Measurements from ENCODE around the gene BHLHE23. TPM values are rescaled to one million over a fixed set of nuclear protein-coding genes. Genes with fewer than 3 reads are reported as not detected.

The BHLHE23 gene
- total RNA-seq, 2 experiments from 2014 or later = not detected

DNA sequence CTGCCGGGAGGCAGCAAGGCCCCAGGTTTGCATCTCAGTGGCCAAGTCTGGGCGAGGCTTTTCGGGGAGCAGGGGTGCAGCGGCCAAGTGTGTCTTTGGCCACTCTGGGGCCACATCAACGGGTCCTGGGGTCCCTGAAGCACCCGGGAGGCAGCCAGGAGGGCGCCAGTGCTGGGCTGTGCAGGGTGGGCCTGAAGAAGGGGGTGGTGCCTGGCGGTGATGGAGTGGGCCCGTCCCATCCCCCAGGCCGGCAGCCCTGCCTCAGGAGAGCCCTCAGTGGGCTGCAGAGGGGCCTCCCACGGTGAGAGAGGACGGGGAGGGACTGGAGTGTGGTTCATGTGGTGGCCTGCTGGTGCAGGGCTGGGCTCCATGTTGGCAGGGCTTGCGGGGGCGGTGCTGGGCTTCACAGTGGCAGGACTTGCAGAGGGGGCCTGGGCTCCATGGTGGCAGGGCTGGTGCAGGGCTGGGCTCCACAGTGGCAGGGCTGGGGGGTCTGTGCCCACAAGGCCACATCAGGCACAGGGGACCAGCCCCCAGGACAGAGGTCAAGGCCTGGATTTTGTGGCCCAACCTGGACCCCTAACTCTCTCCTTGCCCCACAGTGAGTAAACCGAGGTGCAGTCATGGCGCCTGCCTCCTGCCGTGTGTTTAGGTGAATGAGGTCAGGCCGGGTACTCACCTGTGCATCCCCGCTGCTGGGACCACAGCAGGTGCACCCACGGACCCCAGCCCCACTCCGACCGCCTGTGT, 10.5 kb upstream of the BHLHE23 start:
- no peak for DNase-seq (ENCODE audit: low spot score)
- no peaks in the 10 kb centered on the region for H3K4me1 ChIP-seq (ENCODE audit: insufficient read depth, low read length, poor library complexity, severe bottlenecking)
- H3K36me3 ChIP-seq (ENCODE audit: insufficient read depth, low read length) = no peaks in the 10 kb centered on the region
- H3K4me3 ChIP-seq (ENCODE audit: low read depth, low read length, poor library complexity, severe bottlenecking) = no peak overlapping the region
- no peak overlapping the region for H2AFZ ChIP-seq (ENCODE audit: low read length)
- intact Hi-C loops (cut with micrococcal nuclease; ENCODE audit: unreplicated experiment) = no loop called here
- no TSS peak for BruUV-seq (replicated peaks)
- TF ChIP-seq EZH2phosphoT487 (IDR thresholded peaks at IDR 0.05; ENCODE audit: borderline replicate concordance, low read depth, low read length) = no peak
- TF ChIP-seq, protein P1, sequence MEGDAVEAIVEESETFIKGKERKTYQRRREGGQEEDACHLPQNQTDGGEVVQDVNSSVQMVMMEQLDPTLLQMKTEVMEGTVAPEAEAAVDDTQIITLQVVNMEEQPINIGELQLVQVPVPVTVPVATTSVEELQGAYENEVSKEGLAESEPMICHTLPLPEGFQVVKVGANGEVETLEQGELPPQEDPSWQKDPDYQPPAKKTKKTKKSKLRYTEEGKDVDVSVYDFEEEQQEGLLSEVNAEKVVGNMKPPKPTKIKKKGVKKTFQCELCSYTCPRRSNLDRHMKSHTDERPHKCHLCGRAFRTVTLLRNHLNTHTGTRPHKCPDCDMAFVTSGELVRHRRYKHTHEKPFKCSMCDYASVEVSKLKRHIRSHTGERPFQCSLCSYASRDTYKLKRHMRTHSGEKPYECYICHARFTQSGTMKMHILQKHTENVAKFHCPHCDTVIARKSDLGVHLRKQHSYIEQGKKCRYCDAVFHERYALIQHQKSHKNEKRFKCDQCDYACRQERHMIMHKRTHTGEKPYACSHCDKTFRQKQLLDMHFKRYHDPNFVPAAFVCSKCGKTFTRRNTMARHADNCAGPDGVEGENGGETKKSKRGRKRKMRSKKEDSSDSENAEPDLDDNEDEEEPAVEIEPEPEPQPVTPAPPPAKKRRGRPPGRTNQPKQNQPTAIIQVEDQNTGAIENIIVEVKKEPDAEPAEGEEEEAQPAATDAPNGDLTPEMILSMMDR (conservative IDR thresholded peaks at IDR 0.05; ENCODE audit: low read length) = no peak
- no peak overlapping the region for H3K4me2 ChIP-seq (ENCODE audit: low read length)
- H3K9me2 ChIP-seq (ENCODE audit: insufficient read depth, low read length) = no peaks in the 10 kb centered on the region
- peaks cover 13% of the 10 kb centered on the region; the same call in 1 of the 2 replicates for H3K9me3 ChIP-seq (ENCODE audit: low read length)
- H3K27ac ChIP-seq (ENCODE audit: low read depth, low read length, poor library complexity, severe bottlenecking) = no peak overlapping the region
- POLR2A ChIA-PET = no interaction called here
- no peaks in the 10 kb centered on the region for H3K79me2 ChIP-seq (ENCODE audit: insufficient read depth, low read depth, low read length)
- no peaks in the 10 kb centered on the region for H4K20me1 ChIP-seq (ENCODE audit: insufficient read depth, low read length)
- CTCF ChIA-PET (ENCODE audit: unreplicated experiment) = no interaction called here

DNA sequence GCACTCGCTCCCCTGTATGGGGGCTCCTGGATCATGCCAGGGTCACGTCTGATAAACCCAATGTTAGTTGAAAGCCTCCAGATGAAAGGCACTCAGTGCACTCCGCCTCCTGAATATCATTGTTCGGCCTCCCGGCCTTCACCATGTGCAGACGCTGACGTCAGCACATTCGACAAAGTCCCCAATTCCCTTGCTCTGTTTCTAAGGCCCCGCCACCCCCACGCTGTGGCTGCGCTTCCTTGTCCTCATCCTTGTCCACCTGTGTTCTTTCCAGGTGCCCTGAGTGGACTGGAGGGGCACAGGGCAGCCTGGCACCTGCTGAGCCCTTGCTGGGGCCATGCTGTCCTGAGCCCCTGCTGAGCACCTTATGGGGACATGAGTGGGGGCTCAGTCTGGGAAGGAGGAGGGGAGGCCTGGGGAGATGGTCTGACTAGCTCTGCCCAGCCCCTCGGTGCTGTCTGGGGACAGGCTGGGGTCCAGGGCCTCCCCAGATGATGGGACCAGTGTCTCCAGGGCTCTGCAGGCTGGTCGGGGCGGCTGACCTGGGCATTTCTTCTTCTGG, 9.8 kb upstream of the BHLHE23 start:
- no peak for DNase-seq (ENCODE audit: low spot score)
- Histone ChIP-seq H3K9me2 (ENCODE audit: insufficient read depth, low read length) (no peaks in the 10 kb centered on the region), H3K4me2 (ENCODE audit: low read length) (no peak overlapping the region), H3K4me1 (ENCODE audit: insufficient read depth, low read length, poor library complexity, severe bottlenecking) (no peaks in the 10 kb centered on the region), H3K36me3 (ENCODE audit: insufficient read depth, low read length) (no peaks in the 10 kb centered on the region), H3K4me3 (ENCODE audit: low read depth, low read length, poor library complexity, severe bottlenecking) (no peak overlapping the region), H2AFZ (ENCODE audit: low read length) (no peak overlapping the region), H3K79me2 (ENCODE audit: insufficient read depth, low read depth, low read length) (no peaks in the 10 kb centered on the region), H3K27ac (ENCODE audit: low read depth, low read length, poor library complexity, severe bottlenecking) (no peak overlapping the region), H3K9me3 (ENCODE audit: low read length) (peaks cover 13% of the 10 kb centered on the region; the same call in 1 of the 2 replicates), H4K20me1 (ENCODE audit: insufficient read depth, low read length) (no peaks in the 10 kb centered on the region)
- CTCF ChIA-PET (ENCODE audit: unreplicated experiment) = no interaction called here
- BruUV-seq (replicated peaks) = no TSS peak
- intact Hi-C loops (cut with micrococcal nuclease; ENCODE audit: unreplicated experiment) = no loop called here
- TF ChIP-seq EZH2phosphoT487 (IDR thresholded peaks at IDR 0.05; ENCODE audit: borderline replicate concordance, low read depth, low read length) = no peak
- TF ChIP-seq, protein P1 (conservative IDR thresholded peaks at IDR 0.05; ENCODE audit: low read length) = no peak
- POLR2A ChIA-PET = no interaction called here

Measured in OCI-LY7 (cell line).